WTC11 (cell line): ENCODE results near the gene FANCE. TPM values are rescaled to one million over a fixed set of nuclear protein-coding genes. Genes with fewer than 3 reads are reported as not detected.
A peak's percentile ranks its signal among the peaks of the same experiment; 100 is the strongest.

ENCODE experiments used
- ATAC-seq: fragments of 200-7000 bp; cut with Tn5 transposase; 2 replicates; pipeline ENCODE4 v1.10.0; 2021; ENCODE audit warnings: mild to moderate bottlenecking, moderate library complexity
- CTCF ChIA-PET: fragments of 300-600 bp; sonication (Branson Sonifier 250); formaldehyde crosslinking; loops from one replicate; lab custom pipeline; 2021; ENCODE audit warnings: antibody characterized with exemption; lab: Charles Lee
- POLR2A ChIA-PET: fragments of 350-600 bp; sonication (Branson Sonifier 250); formaldehyde crosslinking; loops from one replicate; lab custom pipeline; 2021; ENCODE audit warnings: antibody characterized with exemption; lab: Charles Lee
- DNase-seq: peaks from one replicate; pipeline ENCODE4 v3.0.0; 2021; ENCODE audit warnings: low spot score
- H3K27ac Mint-ChIP-seq: 2 replicates; pipeline ENCODE4 v1.8.0; 2021; ENCODE audit warnings: mixed read lengths
- H3K27me3 Mint-ChIP-seq: 2 replicates; pipeline ENCODE4 v1.8.0; 2021; ENCODE audit warnings: low read depth, mild to moderate bottlenecking, moderate library complexity, mixed read lengths
- H3K36me3 Mint-ChIP-seq: 2 replicates; pipeline ENCODE4 v1.8.0; 2021; ENCODE audit warnings: mixed read lengths
- H3K4me1 Mint-ChIP-seq: 2 replicates; pipeline ENCODE4 v1.8.0; 2022; ENCODE audit warnings: mixed read lengths
- H3K4me3 Mint-ChIP-seq: 2 replicates; pipeline ENCODE4 v1.8.0; 2021; ENCODE audit warnings: mild to moderate bottlenecking, moderate library complexity, mixed read lengths
- H3K9me3 Mint-ChIP-seq: 2 replicates; pipeline ENCODE4 v1.8.0; 2021; ENCODE audit warnings: mixed read lengths
- ATF1 ChIP-seq: sonication (generic); formaldehyde crosslinking; IDR thresholded peaks from 2 replicates; pipeline ENCODE4 v1.8.1; 2023; ENCODE audit warnings: mild to moderate bottlenecking, moderate library complexity, missing genetic modification reagents
- CREM ChIP-seq: sonication (generic); formaldehyde crosslinking; IDR thresholded peaks from 2 replicates; pipeline ENCODE4 v1.8.1; 2022; ENCODE audit warnings: mild to moderate bottlenecking, missing genetic modification reagents, moderate library complexity
- MYBL2 ChIP-seq: sonication (generic); formaldehyde crosslinking; IDR thresholded peaks from 2 replicates; pipeline ENCODE4 v1.8.1; 2023; ENCODE audit warnings: mild to moderate bottlenecking, moderate library complexity, missing genetic modification reagents
- OVOL2 ChIP-seq: fragments of 250-450 bp; sonication (Bioruptor Pico); IDR thresholded peaks from 2 replicates; pipeline ENCODE4 v1.9.0; 2021; ENCODE audit warnings: mild to moderate bottlenecking, borderline replicate concordance
- ZNF232 ChIP-seq: sonication (generic); formaldehyde crosslinking; IDR thresholded peaks from 2 replicates; pipeline ENCODE4 v1.8.0; 2022; ENCODE audit warnings: mild to moderate bottlenecking, missing genetic modification reagents
- ZNF423 ChIP-seq: fragments of 250-450 bp; sonication (Bioruptor Pico); IDR thresholded peaks from 2 replicates; pipeline ENCODE4 v2.1.2; 2022; ENCODE audit warnings: mild to moderate bottlenecking, moderate library complexity
- total RNA-seq: library from RNA; stranded (reverse); gene quantifications from 3 replicates; pipeline ENCODE4 v1.2.3, GENCODE V29; 2021
- TF ChIP-seq, protein P1 (sequence below): sonication (generic); formaldehyde crosslinking; conservative IDR thresholded peaks from 2 replicates; pipeline ENCODE4 v1.8.1; 2023; ENCODE audit warnings: mild to moderate bottlenecking, low read depth, missing genetic modification reagents, moderate library complexity
- TF ChIP-seq, protein P2 (sequence below): fragments of 250-450 bp; sonication (Bioruptor Pico); IDR thresholded peaks from 2 replicates; pipeline ENCODE4 v1.9.0; 2021; ENCODE audit warnings: moderate library complexity, mild to moderate bottlenecking, inconsistent platforms, borderline replicate concordance
- TF ChIP-seq, protein P3 (sequence below): fragments of 250-450 bp; sonication (Bioruptor Pico); IDR thresholded peaks from 2 replicates; pipeline ENCODE4 v1.9.0; 2021; ENCODE audit warnings: mild to moderate bottlenecking, borderline replicate concordance
- TF ChIP-seq, protein P4 (sequence below): sonication (generic); formaldehyde crosslinking; IDR thresholded peaks from 2 replicates; pipeline ENCODE4 v1.8.1; 2022; ENCODE audit warnings: mild to moderate bottlenecking, missing genetic modification reagents, moderate library complexity, borderline replicate concordance
- TF ChIP-seq, protein P5 (sequence below): sonication (generic); formaldehyde crosslinking; IDR thresholded peaks from 2 replicates; pipeline ENCODE4 v1.8.0; 2022; ENCODE audit warnings: mild to moderate bottlenecking, missing genetic modification reagents
- TF ChIP-seq, protein P6 (sequence below): fragments of 250-450 bp; sonication (Bioruptor Pico); conservative IDR thresholded peaks from 2 replicates; pipeline ENCODE4 v1.9.0; 2021; ENCODE audit warnings: mild to moderate bottlenecking

The FANCE gene
- total RNA-seq, 1 experiment from 2014 or later = 22.3 TPM

DNA sequence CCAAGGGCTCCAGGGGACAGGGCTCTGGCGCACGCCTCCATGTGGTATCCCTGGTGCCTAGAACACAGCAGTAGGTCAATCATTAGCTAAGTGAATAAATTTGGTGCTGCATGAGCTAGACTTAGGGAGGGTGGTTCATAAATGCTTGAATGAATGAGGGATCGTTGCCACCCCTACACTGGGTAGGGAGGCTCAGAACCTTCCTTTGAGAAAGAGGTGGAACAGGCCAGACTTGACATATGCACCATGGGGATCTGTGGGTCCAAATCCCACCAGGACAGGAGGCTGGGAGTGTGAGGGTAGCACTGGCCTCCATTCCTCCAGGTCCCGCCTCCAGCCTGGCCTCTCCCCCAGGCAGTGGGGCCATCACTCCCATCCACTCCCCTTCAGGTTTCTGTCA lies 30.9 kb downstream of the FANCE start:
- H3K4me3 Mint-ChIP-seq = no peak overlapping the region
- no peak for ATAC-seq
- no peaks in the 10 kb centered on the region for H3K9me3 Mint-ChIP-seq
- no peak for DNase-seq
- ChIA-PET POLR2A (interaction anchor here (5.6 kb wide), 1 partner anchor 10 kb away, joined by 54 read pairs; no protein-coding TSS in a partner anchor), CTCF (interaction anchor here (0.5 to 1.5 kb wide), 2 partner anchors 33 to 39 kb away, joined by 3 read pairs; no protein-coding TSS in a partner anchor)
- H3K4me1 Mint-ChIP-seq = peaks cover 29% of the 10 kb centered on the region
- H3K27ac Mint-ChIP-seq = peak overlapping the region; percentile 70
- no peaks in the 10 kb centered on the region for H3K27me3 Mint-ChIP-seq
- peaks cover 13% of the 10 kb centered on the region for H3K36me3 Mint-ChIP-seq
- TF ChIP-seq OVOL2 (CRISPR knock-in tag) (no peak), CREM (CRISPR knock-in tag) (no peak), MYBL2 (CRISPR knock-in tag) (no peak), ZNF232 (CRISPR knock-in tag) (no peak), ATF1 (no peak), ZNF423 (CRISPR knock-in tag) (no peak)
- TF ChIP-seq, protein P1, sequence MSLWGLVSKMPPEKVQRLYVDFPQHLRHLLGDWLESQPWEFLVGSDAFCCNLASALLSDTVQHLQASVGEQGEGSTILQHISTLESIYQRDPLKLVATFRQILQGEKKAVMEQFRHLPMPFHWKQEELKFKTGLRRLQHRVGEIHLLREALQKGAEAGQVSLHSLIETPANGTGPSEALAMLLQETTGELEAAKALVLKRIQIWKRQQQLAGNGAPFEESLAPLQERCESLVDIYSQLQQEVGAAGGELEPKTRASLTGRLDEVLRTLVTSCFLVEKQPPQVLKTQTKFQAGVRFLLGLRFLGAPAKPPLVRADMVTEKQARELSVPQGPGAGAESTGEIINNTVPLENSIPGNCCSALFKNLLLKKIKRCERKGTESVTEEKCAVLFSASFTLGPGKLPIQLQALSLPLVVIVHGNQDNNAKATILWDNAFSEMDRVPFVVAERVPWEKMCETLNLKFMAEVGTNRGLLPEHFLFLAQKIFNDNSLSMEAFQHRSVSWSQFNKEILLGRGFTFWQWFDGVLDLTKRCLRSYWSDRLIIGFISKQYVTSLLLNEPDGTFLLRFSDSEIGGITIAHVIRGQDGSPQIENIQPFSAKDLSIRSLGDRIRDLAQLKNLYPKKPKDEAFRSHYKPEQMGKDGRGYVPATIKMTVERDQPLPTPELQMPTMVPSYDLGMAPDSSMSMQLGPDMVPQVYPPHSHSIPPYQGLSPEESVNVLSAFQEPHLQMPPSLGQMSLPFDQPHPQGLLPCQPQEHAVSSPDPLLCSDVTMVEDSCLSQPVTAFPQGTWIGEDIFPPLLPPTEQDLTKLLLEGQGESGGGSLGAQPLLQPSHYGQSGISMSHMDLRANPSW (CRISPR knock-in tag) = no peak
- TF ChIP-seq, protein P2, sequence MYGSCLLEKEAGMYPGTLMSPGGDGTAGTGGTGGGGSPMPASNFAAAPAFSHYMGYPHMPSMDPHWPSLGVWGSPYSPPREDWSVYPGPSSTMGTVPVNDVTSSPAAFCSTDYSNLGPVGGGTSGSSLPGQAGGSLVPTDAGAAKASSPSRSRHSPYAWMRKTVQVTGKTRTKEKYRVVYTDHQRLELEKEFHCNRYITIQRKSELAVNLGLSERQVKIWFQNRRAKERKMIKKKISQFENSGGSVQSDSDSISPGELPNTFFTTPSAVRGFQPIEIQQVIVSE (CRISPR knock-in tag) = no peak
- TF ChIP-seq, protein P3, sequence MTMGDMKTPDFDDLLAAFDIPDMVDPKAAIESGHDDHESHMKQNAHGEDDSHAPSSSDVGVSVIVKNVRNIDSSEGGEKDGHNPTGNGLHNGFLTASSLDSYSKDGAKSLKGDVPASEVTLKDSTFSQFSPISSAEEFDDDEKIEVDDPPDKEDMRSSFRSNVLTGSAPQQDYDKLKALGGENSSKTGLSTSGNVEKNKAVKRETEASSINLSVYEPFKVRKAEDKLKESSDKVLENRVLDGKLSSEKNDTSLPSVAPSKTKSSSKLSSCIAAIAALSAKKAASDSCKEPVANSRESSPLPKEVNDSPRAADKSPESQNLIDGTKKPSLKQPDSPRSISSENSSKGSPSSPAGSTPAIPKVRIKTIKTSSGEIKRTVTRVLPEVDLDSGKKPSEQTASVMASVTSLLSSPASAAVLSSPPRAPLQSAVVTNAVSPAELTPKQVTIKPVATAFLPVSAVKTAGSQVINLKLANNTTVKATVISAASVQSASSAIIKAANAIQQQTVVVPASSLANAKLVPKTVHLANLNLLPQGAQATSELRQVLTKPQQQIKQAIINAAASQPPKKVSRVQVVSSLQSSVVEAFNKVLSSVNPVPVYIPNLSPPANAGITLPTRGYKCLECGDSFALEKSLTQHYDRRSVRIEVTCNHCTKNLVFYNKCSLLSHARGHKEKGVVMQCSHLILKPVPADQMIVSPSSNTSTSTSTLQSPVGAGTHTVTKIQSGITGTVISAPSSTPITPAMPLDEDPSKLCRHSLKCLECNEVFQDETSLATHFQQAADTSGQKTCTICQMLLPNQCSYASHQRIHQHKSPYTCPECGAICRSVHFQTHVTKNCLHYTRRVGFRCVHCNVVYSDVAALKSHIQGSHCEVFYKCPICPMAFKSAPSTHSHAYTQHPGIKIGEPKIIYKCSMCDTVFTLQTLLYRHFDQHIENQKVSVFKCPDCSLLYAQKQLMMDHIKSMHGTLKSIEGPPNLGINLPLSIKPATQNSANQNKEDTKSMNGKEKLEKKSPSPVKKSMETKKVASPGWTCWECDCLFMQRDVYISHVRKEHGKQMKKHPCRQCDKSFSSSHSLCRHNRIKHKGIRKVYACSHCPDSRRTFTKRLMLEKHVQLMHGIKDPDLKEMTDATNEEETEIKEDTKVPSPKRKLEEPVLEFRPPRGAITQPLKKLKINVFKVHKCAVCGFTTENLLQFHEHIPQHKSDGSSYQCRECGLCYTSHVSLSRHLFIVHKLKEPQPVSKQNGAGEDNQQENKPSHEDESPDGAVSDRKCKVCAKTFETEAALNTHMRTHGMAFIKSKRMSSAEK (CRISPR knock-in tag) = no peak
- TF ChIP-seq, protein P4, sequence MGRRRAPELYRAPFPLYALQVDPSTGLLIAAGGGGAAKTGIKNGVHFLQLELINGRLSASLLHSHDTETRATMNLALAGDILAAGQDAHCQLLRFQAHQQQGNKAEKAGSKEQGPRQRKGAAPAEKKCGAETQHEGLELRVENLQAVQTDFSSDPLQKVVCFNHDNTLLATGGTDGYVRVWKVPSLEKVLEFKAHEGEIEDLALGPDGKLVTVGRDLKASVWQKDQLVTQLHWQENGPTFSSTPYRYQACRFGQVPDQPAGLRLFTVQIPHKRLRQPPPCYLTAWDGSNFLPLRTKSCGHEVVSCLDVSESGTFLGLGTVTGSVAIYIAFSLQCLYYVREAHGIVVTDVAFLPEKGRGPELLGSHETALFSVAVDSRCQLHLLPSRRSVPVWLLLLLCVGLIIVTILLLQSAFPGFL (CRISPR knock-in tag) = no peak
- TF ChIP-seq, protein P5, sequence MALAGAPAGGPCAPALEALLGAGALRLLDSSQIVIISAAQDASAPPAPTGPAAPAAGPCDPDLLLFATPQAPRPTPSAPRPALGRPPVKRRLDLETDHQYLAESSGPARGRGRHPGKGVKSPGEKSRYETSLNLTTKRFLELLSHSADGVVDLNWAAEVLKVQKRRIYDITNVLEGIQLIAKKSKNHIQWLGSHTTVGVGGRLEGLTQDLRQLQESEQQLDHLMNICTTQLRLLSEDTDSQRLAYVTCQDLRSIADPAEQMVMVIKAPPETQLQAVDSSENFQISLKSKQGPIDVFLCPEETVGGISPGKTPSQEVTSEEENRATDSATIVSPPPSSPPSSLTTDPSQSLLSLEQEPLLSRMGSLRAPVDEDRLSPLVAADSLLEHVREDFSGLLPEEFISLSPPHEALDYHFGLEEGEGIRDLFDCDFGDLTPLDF (CRISPR knock-in tag) = no peak
- TF ChIP-seq, protein P6, sequence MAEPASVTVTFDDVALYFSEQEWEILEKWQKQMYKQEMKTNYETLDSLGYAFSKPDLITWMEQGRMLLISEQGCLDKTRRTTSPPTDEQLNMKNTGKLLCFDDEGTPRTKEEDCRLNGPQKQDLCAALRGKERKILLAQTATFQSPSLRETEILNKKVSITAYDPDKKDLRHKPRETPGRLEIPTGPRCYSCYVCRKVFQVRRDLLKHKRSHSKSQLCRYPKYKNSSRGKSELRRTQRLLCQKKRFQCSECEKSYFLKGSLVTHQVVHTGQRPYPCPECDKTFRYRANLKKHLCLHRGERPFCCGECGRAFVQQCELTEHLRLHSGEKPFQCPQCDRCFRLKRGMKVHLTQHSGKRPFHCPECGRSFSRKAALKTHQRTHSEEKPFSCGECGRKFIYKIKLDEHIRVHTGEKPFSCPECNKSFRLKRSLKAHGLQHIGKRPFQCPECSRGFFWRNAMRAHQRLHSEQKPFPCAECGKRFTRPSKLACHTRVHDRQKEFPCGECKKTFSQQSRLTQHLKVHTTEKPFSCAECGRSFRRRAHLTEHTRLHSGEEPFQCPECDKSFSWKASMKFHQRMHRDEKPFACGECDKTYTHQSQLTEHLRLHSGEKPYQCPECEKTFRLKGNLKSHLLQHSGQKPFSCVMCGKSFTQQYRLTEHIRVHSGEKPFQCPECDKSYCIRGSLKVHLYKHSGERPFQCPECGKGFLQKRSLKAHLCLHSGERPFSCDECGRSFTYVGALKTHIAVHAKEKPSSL (CRISPR knock-in tag) = no peak
